Right lung (tissue), 5 donors: ENCODE data around the gene SPEF1. TPM values are rescaled to one million over a fixed set of nuclear protein-coding genes. Genes with fewer than 3 reads are reported as not detected.
A peak's percentile ranks its signal among the peaks of the same experiment; 100 is the strongest.
"Not testable (repeated sequence)": the region's sequence is repeated elsewhere in the genome, so short reads cannot be mapped to it uniquely, and the experiment has no call there.

Source experiments
- DNase-seq, 2 donors: peaks; one replicate each; pipeline ENCODE4 v3.0.0-alpha.2; 2013
- polyA plus RNA-seq, 5 donors: library from polyadenylated mRNA; unstranded; fragments of 120-200 nt; gene quantifications; one replicate each; pipeline versions ENCODE4 v1.2.1 to v1.2.3, GENCODE V29; 2013; ENCODE audit warnings: inconsistent platforms in 1 of 5, low replicate concordance in 1 of 5; ENCODE audit not compliant: insufficient read length in 5 of 5, insufficient read depth in 1 of 5

SPEF1 gene
- polyA plus RNA-seq, 5 donors = 0.72 to 4.8 (median 2.3) TPM

DNA sequence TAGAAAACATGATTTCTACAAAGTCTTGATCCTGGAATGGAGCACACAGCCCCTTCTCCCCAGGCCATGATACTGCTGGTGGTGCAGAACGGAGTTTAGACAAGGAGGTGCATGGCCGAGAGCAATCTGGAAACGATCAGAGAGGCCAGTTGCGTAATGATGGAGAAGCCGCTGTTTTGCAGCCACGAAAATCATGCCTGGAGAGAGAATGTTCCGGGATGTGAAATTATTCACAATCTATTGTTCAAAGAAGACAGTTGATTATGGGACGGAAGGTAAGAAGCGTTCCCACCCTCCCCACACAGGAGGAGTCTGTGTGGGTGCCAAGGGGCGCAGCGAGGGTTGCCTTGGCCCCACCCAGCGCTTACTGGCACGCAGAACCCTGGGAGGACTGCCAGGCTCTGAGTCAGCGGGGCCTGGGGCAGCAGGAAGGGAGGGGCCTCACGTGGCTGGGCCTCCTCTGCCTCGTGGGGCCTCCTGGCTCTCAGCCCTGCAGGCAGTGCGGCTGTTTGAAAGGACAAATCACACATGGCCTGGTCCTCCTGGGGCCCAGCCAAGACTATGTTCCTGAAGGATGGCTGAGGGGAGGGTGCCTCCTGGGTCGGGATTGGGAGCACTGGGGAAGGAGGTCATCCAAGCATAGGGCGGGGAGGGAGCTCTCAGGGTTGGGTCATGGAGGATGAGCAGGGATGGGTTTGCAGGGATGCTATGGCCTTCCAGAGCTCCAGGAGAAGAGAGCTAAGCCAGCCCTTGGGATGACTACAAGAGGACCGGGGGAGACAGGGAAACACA is 30.4 kb upstream of the SPEF1 start:
- DNase-seq = peak; percentile 99

DNA sequence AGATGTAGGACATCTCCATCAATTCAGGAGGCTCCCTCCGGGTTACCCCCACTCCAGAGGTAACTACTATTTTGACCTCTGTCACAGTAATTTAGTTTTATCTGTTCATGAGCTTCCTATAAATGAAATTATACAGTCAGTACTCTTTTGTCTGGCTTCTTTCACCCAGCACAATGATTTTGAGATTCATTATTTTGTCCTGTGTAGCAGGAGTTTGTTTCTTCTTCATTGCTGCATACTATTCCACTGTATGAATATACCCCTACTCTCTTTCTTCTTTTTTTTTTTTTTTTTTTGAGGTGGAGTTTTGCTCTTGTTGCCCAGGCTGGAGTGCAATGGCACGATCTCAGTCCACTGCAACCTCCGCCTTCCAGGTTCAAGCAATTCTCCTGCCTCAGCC is 27.3 kb upstream of the SPEF1 start:
- DNase-seq = no peak

DNA sequence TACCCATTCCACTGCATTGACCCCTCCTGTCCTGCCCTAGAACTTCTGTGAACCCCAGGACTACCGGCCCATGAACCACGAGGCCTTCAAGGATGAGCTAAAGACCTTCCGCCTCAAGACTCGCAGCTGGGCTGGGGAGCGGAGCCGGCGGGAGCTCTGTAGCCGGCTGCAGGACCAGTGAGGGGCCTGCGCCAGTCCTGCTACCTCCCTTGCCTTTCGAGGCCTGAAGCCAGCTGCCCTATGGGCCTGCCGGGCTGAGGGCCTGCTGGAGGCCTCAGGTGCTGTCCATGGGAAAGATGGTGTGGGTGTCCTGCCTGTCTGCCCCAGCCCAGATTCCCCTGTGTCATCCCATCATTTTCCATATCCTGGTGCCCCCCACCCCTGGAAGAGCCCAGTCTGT is 23.5 kb upstream of the SPEF1 start:
- DNase-seq = no peak

DNA sequence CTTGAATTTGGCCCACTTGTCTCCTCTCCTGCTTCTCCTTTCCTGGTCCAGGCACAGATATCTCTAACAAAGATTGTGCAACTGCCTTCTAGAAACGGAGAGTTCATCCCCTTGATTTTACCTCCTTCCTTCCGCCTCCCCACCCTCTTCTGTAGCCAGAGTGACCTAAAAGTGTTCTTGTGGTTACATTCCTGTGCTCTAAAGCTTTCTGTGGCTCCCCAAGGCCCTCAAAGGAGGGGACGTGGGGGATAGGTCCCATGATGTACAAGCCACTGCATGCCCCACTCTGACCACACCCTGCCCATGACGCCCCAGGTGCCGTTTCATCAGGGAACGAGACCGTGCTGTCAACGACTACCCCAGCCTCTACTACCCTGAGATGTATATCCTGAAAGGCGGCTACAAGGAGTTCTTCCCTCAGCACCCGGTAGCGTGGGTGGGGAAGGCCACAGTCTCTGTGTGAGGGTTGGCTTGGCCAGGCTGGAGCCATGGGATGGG is 23.1 kb upstream of the SPEF1 start:
- no peak for DNase-seq

DNA sequence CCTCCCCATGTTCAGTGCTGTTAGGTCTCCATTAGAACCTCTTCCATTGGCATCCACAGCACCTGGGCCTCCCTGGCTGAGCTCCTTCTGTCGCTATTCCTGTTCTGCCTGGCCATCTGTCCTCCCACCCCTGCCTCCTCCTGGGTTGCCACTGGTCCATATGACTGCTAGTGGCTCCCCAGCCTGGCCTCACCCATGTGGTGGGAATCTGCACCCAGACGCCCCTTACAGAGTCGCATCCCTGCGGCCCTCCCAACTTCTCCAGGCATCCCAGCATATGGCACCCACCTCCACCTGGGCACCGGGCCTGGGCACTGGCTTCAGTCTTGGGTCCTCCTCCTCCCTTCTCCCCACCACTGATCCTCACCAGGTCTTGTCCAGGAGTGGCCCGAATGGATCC is 22.6 kb upstream of the SPEF1 start:
- no peak for DNase-seq

DNA sequence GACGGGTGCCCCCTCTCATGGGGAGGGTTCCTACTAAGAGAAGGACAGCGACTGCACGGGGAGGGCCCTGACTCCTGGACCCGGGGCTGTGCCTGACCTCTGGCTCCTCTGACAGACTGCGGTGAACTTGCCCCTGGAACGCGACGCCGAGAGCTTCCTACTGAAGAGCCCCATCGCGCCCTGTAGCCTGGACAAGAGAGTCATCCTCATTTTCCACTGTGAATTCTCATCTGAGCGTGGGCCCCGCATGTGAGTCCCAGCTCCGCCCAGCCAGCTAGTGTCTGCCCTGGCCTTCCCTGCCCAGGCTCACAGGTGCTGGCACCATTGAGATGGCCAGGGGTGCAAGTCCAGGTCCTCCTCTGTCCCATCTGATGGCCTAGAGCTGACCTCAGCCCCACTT is 22.0 kb upstream of the SPEF1 start:
- no peak for DNase-seq

DNA sequence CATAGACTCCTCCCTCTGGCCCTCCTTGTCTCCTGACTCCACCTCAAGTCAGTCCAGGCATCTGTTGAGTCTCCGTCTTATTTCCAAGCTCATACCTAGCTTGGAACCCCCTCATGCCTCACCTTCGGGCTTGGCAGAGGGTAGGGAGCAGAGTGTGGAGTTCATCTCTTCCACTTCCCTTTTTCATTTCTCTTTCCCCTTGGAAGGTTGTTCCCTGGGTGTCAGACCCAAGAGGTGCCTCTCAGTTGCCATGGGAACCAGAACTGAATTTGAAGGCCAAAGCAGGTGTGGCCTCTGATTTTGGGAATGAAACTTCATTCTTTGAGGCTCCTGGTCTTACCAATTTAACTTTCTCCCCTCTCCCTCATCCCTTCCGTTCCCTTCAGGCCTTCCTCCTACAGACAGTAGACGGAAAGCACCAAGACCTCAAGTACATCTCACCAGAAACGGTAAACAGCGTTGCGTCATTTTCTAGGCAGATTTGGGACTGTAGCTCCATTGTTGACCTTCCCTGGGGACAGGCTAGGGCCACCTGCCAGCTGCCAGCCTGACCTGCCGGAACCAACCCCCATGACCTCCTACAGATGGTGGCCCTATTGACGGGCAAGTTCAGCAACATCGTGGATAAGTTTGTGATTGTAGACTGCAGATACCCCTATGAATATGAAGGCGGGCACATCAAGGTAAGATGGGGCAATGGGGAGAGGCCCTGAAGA is 21.4 kb upstream of the SPEF1 start:
- DNase-seq = no peak

DNA sequence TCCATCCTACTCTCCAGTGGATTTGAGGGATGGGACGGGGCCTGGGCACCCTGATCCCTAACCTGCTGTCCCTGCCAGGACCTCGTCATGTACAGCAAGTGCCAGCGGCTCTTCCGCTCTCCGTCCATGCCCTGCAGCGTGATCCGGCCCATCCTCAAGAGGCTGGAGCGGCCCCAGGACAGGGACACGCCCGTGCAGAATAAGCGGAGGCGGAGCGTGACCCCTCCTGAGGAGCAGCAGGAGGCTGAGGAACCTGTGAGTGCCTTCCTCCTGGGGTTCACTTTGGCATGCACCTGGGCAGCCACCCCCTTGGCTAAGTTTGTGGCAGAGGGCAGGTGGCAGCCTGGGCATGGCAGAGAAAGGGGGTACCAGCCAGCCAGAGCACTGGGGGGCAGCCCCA is 20.6 kb upstream of the SPEF1 start:
- DNase-seq = no peak

DNA sequence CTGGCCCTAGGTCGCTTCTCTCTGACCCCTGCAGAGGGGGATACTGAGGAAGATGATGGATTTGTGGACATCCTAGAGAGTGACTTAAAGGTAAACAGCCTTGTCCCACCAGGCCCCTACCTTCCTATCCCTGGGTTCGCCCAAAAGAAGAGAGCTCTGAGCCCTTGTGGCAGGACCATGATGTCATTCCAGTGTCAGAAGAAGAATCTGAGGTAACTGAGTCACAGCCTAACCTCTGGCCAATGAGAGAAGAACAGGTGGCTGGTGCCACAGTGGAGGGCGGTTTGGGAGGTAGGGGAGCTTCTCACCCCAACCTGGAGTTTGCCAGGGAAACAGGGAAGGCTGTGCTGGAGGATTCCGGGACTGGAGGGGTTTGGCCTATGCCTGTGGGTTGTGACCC is 20.1 kb upstream of the SPEF1 start:
- no peak for DNase-seq

DNA sequence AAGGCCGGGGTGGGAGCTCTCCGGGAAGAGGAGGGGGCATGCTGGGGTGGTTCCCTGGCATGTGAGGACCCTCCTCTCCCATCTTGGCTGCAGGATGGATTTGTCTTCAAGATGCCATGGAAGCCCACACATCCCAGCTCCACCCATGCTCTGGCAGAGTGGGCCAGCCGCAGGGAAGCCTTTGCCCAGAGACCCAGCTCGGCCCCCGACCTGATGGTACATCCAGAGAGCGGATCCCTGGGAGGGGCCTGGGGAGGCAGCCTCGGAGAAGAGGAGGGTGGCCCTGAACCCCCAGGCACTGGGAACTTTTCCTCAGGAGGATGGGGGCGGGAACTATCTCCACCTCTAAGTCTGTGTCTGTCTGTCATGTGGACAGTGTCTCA is 19.6 kb upstream of the SPEF1 start:
- DNase-seq = no peak

DNA sequence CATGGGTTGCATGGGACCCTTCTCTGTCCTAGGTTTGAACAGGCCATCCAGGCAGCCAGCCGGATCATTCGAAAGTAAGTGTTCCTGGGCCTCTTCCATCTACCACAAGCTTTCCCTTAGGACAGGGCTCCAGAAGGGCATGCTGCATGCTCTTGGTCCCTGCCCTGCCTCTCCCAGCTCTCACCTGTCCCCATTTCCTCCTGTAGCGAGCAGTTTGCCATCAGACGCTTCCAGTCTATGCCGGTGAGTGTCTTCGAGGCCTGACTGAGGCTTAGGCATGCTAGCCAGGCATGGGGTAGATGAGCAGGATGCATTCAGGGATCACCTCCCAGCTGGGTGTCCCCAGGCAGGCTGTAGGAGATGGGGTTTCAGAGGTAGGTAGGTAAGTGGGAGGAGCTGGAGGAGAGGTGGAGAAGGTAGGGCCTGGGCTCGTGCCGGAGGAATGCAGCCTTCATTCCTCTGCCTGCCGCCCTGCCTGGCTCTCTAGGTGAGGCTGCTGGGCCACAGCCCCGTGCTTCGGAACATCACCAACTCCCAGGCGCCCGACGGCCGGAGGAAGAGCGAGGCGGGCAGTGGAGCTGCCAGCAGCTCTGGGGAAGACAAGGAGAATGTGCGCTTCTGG is 19.1 kb upstream of the SPEF1 start:
- DNase-seq = no peak

DNA sequence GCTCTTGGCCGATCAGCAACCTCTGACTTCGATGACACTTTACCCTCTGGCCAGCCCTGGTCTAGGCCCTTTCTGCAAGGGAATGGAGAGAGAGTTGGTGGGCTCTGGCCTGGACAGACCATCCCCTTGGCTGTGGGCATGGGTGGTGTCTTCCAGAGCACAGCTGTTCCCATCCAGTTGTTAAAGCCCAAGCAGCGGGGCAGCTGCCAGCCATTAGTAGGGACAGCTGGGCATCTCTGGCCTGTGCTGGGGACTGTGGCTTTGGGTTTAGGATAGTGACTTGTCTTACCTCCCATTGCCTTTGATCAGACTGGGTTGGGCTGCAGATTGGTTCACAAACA is 17.6 kb upstream of the SPEF1 start:
- no peak for DNase-seq

DNA sequence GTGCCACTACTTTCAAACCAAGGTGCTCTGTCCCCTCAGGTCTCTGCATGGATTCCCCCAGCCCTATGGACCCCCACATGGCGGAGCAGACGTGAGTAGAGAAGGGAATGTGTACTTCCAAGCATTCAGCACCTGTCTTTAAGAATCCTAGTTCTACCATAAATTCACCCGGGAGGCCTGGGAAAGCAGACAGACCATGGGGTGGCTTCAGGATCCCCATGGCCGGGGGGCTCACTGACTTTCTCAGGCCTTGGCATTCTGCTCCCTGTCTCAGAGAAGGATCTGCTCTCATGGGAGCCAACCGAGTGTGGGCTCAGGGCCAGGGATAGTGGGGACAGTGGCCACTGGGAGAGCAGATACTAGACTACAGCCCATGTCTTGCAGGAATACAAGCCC is 17.1 kb upstream of the SPEF1 start:
- no peak for DNase-seq

DNA sequence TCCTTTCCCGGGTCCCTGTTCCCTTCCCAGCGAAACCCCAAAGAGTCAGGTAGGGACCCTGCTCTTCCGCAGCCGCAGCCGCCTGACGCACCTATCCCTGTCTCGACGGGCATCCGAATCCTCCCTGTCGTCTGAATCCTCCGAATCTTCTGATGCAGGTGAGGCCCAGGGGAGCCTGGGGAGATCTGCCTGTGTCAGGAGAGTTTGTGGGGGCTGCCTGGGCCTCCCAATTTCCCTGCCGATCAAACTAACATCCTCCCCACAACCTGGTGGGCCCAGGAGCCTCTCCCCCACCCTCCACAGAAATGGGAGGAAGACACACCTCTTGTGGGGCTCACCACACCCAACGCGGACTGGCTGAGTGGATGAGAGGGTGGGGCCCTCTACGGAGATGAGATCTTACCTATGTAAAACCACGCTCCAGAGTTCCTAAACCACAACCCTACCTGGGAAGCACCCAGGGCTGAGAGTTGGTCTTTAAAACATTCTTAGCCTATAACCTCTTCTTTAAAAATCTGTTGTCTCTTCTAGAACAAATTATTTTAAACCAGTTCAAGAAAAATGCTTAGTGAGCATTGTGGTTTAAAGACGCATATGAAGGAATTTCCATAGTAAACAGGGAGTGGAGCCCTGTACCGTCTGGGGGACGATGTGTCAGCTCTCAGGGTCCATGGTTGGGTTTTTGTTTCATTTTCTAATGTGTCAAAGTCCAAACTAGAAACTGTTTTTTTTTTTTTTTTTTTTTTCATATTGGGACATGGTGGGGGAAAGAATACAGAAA is 16.5 kb upstream of the SPEF1 start:
- no peak for DNase-seq

DNA sequence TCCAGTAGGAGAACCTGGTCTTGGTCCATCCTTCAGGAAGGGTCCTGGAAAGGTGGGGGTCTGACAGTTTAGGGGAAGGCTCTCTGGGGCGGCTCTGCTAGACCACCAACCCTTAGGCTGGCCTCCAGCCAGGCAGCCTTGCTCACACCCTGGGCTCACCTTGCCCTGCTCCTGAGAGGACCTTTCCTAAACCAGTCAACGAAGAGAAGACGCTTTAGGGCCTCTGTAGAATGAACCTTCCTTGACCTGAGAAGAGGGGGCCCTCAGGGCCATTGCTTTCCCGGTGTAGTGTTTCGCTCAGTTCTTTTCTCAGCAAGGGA is 15.9 kb upstream of the SPEF1 start:
- no peak for DNase-seq

DNA sequence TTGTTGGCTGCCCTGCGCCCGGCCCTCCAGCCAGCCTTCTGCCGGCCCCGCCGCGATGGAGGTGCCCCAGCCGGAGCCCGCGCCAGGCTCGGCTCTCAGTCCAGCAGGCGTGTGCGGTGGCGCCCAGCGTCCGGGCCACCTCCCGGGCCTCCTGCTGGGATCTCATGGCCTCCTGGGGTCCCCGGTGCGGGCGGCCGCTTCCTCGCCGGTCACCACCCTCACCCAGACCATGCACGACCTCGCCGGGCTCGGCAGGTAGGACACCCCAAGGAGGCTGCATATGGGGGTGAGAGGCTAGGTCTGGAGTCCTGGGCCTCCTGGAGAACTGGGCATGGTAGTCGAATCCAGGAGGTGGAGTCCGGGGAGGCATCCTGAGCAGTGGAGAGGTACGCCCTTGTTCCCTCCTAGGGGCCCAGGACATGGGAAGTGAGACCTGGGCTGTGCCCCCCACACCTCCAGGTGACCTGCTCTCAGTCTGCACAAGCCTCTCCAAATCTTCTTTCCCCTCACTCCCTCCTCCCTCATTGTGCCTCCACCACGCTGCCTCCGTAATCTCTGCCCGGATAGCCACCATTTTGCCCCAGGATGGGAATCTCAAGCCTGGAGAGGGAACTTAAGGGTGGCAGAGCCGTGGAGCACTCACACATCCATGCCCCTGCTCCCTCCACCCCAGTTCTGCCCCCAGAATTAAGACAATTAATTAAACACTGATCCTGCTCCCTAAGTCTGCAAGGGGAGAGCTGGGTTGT is 15.4 kb upstream of the SPEF1 start:
- DNase-seq = no peak

DNA sequence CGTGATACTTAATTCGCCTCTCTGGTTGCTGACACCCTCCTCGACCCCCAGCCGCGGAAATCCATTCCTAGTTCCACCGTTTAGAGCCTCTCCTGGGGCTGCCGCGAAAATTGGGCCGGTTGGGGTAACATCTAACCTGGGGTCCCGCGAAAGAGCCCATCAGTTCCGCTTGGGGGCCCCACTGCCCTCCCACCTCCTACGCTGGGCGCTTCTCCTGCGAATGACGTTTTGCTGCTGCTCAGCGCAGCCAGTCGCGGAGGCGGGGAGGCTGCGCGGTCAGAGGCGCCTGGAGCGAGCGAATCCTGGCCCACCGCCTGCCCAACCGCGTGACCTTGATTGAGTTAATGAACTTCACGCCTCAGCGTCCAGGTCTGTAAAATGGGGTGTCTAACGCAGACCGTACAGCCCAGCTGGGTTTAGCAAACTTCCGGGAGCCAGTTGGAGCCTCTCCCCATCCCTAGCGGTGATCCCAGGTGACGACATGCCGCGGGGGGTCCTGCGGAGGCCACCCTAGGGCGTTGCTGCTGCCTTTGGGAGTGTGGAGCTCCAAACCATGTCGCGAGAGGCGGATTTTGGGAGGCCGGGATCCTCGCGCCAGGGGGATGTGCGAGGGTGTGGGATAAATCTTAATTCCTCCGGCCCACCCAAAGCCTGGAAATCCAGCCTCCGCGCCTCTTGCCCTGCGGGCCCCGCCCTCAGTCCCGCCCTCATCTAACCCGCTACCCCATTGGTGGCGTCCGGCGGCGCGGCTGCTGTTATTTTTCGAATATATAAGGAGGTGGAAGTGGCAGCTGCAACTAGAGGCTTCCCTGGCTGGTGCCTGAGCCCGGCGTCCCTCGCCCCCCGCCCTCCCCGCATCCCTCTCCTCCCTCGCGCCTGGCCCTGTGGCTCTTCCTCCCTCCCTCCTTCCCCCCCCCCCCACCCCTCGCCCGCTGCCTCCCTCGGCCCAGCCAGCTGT is 14.5 kb upstream of the SPEF1 start, which contains the start of gene CDC25B:
CDC25B (plus strand) TSS at position 800 of the 958 bp plus-strand sequence. CDS start 222 bp downstream, outside the sequence.
- DNase-seq = peak; percentile 91 to 92

DNA sequence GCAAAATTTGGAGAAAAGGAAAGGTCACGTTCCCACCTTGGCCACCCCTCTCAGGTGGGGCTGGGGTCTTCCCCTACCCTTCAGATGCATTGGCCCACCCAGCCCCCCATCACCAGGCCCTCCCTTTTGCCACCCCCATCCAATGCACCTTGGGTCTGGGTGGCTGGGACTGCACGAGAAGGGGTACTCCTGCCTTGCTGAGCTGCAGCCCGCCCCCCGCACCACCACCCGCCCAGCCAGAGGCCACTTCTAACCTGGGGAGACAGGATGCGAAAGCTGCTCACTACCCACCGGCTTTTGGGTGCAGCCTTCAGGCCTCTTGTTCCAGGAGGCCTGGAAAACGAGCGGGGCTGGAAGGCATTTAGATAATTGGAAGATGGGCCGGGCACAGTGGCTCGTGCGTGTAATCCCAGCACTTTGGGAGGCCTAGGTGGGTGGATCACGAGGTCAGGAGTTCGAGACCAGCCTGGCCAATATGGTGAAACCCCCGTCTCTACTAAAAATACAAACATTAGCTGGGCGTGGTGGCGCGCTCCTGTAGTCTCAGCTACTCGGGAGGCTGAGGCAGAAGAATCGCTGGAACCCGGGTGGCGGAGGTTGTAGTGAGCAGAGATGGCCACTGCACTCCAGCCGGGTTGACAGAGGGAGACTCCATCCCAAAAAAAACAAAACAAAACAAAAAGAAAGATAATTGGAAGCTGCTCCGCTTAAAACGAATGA is 13.6 kb upstream of the SPEF1 start:
- no peak for DNase-seq

DNA sequence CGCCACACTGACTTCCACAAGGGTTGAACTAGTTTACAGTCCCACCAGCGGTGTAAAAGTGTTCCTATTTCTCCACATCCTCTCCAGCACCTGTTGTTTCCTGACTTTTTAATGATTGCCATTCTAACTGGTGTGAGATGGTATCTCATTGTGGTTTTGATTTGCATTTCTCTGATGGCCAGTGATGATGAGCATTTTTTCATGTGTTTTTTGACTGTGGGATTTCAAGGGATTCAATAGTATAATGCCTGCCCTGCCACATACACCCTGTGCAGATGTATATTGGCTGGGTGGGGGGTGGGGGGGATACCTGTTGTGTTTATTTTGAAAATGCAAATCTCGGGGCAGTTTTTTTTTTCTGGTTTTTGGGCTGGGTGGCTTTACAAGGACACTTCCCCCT is 12.9 kb upstream of the SPEF1 start:
- not testable (repeated sequence) for DNase-seq

DNA sequence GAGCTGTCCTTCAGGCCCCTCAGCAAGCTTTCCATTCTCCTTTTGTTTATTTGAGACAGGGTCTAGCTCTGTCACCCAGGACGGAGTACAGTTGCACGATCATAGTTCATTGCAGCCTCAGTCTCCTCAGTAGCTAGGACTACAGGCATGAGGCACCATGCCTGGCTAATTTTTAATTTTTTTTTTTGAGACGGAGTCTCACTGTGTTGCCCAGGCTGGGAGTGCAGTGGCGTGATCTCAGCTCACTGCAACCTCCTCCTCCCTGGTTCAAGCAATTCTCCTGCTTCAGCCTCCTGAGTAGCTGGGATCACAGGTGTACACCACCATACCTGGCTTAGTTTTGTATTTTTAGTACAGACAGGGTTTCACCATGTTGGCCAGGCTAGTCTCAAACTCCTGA is 8.0 kb upstream of the SPEF1 start:
- DNase-seq = not testable (repeated sequence)
